GM18867 (cell line): ENCODE data around the gene ATRX.
"Not testable (repeated sequence)": the region's sequence is repeated elsewhere in the genome, so short reads cannot be mapped to it uniquely, and the experiment has no call there.

Experiments used
- ATAC-seq: cut with Tn5 transposase; IDR thresholded peaks from one replicate; pipeline ENCODE4 v1.9.1; 2021; ENCODE audit warnings: mild to moderate bottlenecking, moderate library complexity; ENCODE audit not compliant: unreplicated experiment

The ATRX gene

GRCh38 chrX:77785486-77786364 lies at the start of gene ATRX:
ATRX (minus strand) TSS chrX:77786216; CDS start chrX:77786001, 215 bp downstream.
- peak; percentile 94 for ATAC-seq

GRCh38 chrX:77831544-77831943 lies 45.5 kb upstream of the ATRX start:
- not testable (repeated sequence) for ATAC-seq

DNA sequence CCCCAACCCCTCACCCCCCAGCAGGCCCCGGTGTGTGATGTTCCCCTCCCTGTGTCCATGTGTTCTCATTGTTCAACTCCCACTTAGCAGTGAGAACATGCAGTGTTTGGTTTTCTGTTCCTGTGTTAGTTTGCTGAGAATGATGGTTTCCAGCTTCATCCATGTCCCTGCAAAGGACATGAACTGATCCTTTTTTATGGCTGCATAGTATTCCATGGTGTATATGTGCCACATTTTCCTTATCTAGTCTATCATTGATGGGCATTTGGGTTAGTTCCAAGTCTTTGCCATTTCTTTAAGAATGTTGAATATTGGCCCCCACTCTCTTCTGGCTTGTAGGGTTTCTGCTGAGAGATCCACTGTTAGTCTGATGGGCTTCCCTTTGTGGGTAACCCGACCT lies 36.0 kb upstream of the ATRX start:
- ATAC-seq, result not testable (repeated sequence)

DNA sequence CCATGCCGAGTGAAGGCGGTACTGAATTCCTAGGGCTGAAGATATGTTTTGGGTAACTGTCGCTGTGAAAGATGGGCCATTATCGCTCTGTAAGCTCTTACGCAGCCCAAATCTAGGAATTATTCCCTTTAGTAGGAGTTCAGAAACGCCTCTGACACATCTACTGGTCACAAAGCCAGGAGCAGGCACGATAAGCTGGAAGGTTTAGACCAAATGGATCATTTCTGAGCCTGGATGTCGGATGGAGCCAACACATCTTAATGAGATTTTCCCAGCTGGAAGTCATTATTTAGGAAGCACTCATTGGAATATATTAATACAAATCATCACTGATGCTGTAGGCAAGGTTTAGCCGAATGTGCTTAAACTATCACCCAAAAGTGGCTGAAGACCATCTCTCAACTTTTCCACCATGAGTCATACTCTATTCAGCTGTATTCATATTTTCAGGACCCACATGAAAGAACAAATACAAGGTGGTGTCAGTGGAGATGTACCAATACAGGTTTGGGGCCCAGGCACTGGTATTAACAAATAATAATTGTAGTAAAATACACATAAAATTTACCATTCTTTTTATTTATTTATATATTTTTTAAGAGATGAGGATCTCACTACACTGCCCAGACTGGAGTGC lies 34.2 kb upstream of the ATRX start:
- ATAC-seq, result no peak

DNA sequence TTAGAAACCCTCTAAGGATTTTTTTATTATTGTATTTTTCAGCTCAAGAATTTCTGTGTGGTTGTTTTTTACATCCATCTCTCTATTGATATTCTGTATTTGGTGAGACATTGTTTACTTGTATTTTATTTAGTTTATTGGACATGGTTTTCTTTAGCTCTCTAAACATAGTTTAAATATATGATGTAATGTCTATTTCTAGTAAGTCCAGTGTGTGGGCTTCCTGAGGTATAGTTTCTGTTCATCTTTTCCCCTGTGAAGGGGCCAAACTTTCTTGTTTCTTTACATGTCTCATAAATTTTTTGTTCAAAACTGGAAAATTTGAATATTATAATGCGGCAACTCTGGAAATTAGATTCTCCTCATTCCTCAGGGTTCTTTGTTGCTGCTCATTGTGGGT lies 28.2 kb upstream of the ATRX start:
- ATAC-seq, result no peak

GRCh38 chrX:77802201-77802600 lies 16.2 kb upstream of the ATRX start:
- ATAC-seq, result no peak

DNA sequence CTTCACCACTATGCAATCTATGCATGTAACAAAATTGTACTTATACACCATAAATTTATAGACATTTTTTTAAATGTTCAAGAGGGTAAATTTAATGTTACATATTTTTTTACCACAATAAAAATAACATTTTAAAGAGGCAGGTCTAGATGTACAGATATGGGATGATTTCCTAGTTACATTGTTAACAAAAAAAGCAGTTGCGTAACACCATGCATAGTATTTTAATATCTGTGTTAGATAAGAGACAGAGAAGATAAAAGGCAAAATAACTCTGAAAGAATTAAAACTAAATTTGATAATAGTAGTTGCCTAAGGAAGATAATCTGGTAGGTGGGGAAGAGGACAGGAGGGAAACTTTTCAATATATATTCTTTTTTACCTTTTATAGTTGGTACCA lies 9.1 kb upstream of the ATRX start:
- ATAC-seq, result no peak

GRCh38 chrX:77793946-77794345 lies 7.9 kb upstream of the ATRX start:
- ATAC-seq, result no peak

DNA sequence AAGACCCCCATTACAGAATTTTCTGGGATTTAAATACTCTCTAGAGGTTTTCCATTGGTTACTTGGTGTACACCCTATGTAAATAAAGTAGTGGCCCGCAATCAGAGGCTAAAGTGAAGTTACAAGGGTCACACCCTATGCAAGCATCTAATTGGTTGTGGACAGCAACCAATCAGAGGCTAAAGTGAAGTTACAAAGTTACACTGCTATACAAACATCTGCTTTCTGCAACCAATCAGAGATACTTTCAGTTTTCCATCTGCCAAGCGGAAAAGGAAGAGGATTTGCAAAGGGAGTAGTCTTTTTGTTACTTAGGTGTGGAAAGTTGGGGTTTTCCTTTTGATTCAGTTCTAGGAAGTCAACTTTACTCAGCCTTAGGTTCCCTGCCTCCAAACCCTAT lies 2.0 kb upstream of the ATRX start:
- ATAC-seq, result no peak

GRCh38 chrX:77786365-77786680 lies 307 bp upstream of the ATRX start:
- peak; percentile 12 for ATAC-seq

DNA sequence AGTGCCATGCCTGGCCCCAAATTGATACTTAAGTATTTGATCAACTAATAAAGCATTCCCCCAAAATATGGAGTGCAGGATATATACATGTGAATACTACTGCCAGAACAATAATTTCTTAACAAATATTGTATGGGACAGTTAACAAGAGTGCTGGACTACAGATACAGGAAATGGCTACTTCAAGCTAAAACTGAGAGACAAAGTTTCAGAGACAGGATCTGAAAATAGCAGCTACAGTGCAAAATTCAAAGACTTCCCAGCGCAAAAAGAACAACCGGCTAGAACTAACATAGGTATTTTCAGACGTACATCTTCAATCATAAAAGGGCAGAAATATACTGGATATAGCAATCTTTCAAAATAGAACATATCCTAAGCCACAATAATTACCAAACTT lies 6.3 kb downstream of the ATRX start:
- peak; percentile 40 for ATAC-seq

GRCh38 chrX:77776659-77777058 lies 9.4 kb downstream of the ATRX start:
- ATAC-seq, result no peak

DNA sequence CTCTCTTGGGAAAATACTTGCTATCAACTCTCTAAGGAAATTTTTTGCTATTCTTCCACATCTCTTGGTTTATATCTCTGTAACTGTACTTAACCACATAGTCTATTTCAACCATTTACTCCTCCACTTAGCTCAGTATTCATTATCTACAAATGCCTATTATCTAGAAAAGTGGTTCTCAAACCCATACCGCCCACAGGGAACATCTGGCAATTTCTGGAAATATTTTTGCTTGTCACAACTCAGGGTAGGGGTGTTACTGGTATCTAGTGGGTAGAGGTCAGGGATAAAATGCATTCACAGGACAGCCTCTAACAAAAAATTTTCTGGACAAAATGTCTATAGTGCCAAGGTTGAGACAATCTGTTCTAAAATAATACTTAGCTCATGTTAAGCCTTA lies 14.4 kb downstream of the ATRX start:
- no peak for ATAC-seq

- ATAC-seq, result no peak
Measured at GRCh38 chrX:77768787-77769186, 17.2 kb downstream of the ATRX start.

GRCh38 chrX:77766212-77766611 lies 19.8 kb downstream of the ATRX start:
- ATAC-seq, result not testable (repeated sequence)

DNA sequence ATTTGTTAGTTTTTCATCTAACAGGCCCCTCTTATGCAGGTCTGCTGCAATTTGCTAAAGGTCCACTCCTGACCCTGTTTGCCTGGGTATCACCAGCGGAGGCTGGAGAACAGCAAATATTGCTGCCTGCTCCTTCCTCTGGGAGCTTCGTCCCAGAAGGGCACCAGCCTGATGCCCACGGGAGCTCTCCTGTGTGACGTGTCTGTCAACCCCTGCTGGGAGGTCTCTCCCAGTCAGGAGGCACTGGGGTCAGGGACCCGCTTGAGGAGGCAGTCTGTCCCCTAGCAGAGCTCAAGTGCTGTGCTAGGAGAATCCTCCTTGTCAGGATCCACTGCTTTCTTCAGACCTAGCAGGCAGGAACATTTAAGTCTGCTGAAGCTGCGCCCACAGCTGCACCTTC lies 30.5 kb downstream of the ATRX start:
- ATAC-seq, result no peak

DNA sequence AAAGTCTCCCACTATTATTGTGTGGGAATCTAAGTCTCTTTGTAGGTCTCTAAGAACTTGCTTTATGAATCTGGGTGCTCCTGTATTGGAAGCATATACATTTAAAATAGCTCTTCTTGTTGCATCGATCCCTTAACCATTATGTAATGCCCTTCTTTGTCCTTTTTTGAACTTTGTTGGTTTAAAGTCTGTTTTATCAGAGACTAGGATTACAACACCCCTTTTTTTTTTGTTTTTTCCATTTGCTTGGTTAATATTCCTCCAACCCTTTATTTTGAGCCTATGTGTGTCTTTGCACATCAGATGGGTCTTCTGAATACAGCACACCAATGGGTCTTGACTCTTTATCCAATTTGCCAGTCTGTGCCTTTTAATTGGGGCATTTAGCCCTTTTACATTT lies 32.1 kb downstream of the ATRX start:
- not testable (repeated sequence) for ATAC-seq

DNA sequence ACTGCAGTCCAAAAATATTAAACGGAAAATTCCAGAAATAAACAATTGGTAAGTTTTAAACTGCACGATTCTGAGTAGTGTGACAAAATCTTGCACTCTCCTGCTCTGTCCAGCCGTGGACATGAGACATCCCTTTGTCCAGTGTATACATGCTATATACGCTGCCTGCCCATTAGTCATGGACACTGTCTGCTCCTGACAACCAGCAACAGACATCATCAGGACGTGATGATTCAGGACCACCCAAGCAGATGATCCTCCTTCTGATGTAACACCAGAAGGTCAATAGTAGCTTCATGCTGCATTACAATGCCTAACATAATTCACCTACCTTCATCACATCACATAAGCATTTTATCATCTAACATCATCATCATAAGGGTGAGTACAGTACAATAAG lies 36.3 kb downstream of the ATRX start:
- no peak for ATAC-seq

DNA sequence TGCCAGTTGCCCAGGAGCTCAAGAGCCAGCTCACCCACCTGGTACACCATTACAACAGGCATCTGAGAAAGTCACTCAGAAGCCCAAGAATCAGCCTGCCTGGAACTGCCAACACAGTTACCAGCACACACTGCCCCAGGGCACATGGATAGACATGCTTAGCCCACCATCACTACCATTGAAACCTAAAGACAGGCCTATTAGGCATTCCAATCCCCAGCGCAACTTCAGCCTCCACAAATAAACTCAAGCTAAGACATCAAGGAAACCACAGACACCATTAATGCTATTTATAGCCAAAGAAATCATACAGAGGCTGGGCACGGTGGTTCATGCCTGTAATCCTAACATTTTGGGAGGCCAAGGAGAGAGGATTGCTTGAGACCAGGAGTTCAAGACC lies 42.3 kb downstream of the ATRX start:
- no peak for ATAC-seq

DNA sequence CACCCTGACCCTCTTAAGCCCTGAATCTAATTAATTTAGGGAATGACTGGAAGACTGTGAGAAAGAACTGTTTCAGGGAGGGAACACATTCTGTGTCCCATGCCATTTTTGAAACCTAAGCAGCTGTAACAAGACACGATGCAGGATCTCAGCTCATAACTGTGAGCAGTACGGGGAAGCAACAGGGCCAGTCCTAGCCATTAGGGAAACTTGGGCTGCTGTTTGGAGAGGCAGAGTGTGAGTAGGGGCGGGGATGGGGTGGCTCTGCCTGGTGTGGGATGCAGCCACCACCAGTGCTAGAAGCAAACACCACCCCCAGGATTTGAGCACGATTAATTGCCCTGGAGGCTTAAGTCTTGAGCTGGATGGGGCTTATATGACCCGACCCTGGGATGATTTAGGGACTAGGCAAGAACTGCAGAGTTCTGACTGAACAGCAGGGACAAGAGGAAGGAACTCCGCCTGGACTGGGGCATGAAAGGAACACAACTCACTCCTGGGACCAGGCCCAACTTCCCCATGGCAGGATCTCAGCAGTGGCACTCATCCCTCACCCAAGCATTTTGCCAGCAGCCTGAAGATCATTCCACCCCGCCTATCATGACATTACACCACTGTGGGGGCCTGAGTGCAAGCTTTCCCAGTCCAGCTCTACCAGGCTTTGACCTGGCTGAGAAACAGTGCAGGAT lies 43.1 kb downstream of the ATRX start:
- no peak for ATAC-seq

DNA sequence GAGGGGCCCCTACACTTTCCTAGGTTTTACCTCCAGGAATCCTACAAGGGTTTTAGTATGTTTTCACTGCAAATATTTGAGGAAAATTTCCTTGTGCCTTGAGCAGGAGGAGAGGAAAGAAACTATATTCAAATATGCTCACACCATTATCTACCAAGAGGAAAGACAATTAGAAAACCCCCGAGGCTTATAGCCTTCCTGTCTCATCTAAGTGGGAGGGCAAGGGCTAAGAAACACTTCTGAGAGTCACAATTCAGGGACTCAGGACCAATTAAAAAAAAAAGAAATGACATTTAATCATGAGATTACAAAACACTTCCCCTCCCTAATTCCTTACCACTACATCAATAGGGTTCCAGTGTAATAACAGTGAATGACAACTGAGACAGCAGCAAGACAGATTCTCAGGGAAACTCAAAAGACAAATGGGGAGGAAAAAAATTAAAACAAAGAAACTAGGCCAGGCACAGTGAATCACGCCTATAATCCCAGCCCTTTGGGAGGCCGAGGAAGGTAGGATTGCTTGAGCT lies 45.6 kb downstream of the ATRX start:
- no peak for ATAC-seq

GRCh38 chrX:77733342-77733741 lies 52.7 kb downstream of the ATRX start:
- no peak for ATAC-seq
